HG03469 (cell line): ENCODE results near the gene IQSEC2.

Experiments
- ATAC-seq: cut with Tn5 transposase; IDR thresholded peaks from one replicate; pipeline ENCODE4 v1.9.1; 2021; ENCODE audit warnings: mild to moderate bottlenecking, moderate library complexity, moderate number of reproducible peaks; ENCODE audit not compliant: unreplicated experiment

IQSEC2 gene

GRCh38 chrX:53305996-53306937 lies 24.9 kb upstream of the IQSEC2 start:
- ATAC-seq = no peak

- no peak for ATAC-seq
Observed at GRCh38 chrX:53305219-53305995, 24.0 kb upstream of the IQSEC2 start.

GRCh38 chrX:53303195-53303594 lies 21.8 kb upstream of the IQSEC2 start:
- no peak for ATAC-seq

GRCh38 chrX:53300157-53300556 lies 18.8 kb upstream of the IQSEC2 start:
- no peak for ATAC-seq

- ATAC-seq = no peak
Observed at GRCh38 chrX:53294024-53294648, 12.8 kb upstream of the IQSEC2 start.

GRCh38 chrX:53291596-53291995 lies 10.2 kb upstream of the IQSEC2 start:
- ATAC-seq = no peak

GRCh38 chrX:53290441-53291041 lies 9.2 kb upstream of the IQSEC2 start:
- ATAC-seq = no peak

- no peak for ATAC-seq
Observed at GRCh38 chrX:53288189-53288588, 6.8 kb upstream of the IQSEC2 start.

GRCh38 chrX:53287493-53288138 lies 6.2 kb upstream of the IQSEC2 start:
- no peak for ATAC-seq

GRCh38 chrX:53286171-53286570 lies 4.8 kb upstream of the IQSEC2 start:
- no peak for ATAC-seq

GRCh38 chrX:53285591-53285990 lies 4.2 kb upstream of the IQSEC2 start:
- no peak for ATAC-seq

GRCh38 chrX:53284684-53285447 lies 3.5 kb upstream of the IQSEC2 start:
- no peak for ATAC-seq

GRCh38 chrX:53283567-53283966 lies 2.2 kb upstream of the IQSEC2 start:
- no peak for ATAC-seq

GRCh38 chrX:53283099-53283498 lies 1.7 kb upstream of the IQSEC2 start:
- ATAC-seq = no peak

- ATAC-seq = no peak
Observed at GRCh38 chrX:53281963-53282695, 745 bp upstream of the IQSEC2 start.

GRCh38 chrX:53280331-53281320 lies 758 bp downstream of the IQSEC2 start:
- no peak for ATAC-seq

- ATAC-seq = no peak
Observed at GRCh38 chrX:53279296-53280237, 1.8 kb downstream of the IQSEC2 start.
